Measurements from ENCODE around the gene FBXO31. TPM values are rescaled to one million over a fixed set of nuclear protein-coding genes. Genes with fewer than 3 reads are reported as not detected.

The FBXO31 gene
- total RNA-seq, 6 experiments from 2014 or later, result 23.0 to 30.0 (median 25.1) TPM

DNA sequence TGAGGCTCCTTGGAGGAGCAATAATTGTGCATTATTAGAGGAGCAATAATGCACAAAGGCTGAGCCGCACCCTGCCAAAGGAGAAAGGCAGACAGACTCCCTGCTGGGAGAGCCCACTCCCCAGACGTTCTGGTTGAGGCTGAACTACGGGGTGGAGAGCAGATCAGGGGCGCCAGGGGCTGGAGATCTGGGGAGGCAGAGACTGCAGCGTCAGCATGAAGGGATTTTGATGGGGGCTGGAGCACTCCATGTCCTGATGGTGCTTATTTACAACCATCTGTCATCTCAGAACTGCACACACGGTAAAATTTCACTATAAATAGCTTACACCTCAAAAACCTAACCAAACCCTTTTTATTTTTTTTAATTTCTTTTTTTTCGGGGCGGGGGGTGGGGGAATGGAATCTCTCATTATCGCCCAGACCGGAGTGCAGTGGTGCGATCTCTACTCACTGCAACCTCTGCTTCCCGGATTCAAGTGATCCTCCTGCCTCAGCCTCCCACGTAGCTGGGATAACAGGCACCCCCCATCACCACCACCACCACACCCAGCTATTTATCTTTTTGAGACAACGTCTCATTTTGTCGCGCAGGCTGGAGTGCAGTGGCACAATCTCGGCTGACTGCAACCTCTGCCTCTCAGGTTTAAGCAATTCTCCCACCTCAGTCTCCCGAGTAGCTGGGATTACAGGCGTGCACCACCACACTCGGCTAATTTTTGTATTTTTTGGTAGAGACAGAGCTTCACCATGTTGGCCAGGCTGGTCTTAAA is 62.1 kb downstream of the FBXO31 start:
- H3K27ac Mint-ChIP-seq, result no peak overlapping the region
- DNase-seq, result no peak
- H3K27me3 Mint-ChIP-seq (ENCODE audit: insufficient read depth), result peaks cover 7% of the 10 kb centered on the region
- TF ChIP-seq CTCF (IDR thresholded peaks at IDR 0.05), result no peak
- H3K36me3 Mint-ChIP-seq (ENCODE audit: low read depth), result peaks cover 14% of the 10 kb centered on the region
- peaks cover 29% of the 10 kb centered on the region for H3K4me1 Mint-ChIP-seq (ENCODE audit: low read depth)
- H3K4me3 Mint-ChIP-seq, result no peak overlapping the region
- no peaks in the 10 kb centered on the region for H3K9me3 Mint-ChIP-seq

- H3K4me3 Mint-ChIP-seq, result no peak overlapping the region
- no peaks in the 10 kb centered on the region for H3K9me3 Mint-ChIP-seq
- H3K27ac Mint-ChIP-seq, result no peak overlapping the region
- H3K27me3 Mint-ChIP-seq (ENCODE audit: insufficient read depth), result peaks cover 7% of the 10 kb centered on the region
- peaks cover 29% of the 10 kb centered on the region for H3K4me1 Mint-ChIP-seq (ENCODE audit: low read depth)
- DNase-seq, result no peak
- no peak for TF ChIP-seq CTCF (IDR thresholded peaks at IDR 0.05)
- H3K36me3 Mint-ChIP-seq (ENCODE audit: low read depth), result peaks cover 14% of the 10 kb centered on the region
Observed at GRCh38 chr16:87320510-87321227, 62.9 kb downstream of the FBXO31 start.

GRCh38 chr16:87319997-87320491 is 63.5 kb downstream of the FBXO31 start:
- no peak overlapping the region for H3K4me3 Mint-ChIP-seq
- H3K27ac Mint-ChIP-seq, result no peak overlapping the region
- TF ChIP-seq CTCF (IDR thresholded peaks at IDR 0.05), result no peak
- peaks cover 25% of the 10 kb centered on the region for H3K4me1 Mint-ChIP-seq (ENCODE audit: low read depth)
- DNase-seq, result no peak
- peaks cover 14% of the 10 kb centered on the region for H3K36me3 Mint-ChIP-seq (ENCODE audit: low read depth)
- peaks cover 7% of the 10 kb centered on the region for H3K27me3 Mint-ChIP-seq (ENCODE audit: insufficient read depth)
- H3K9me3 Mint-ChIP-seq, result no peaks in the 10 kb centered on the region

DNA sequence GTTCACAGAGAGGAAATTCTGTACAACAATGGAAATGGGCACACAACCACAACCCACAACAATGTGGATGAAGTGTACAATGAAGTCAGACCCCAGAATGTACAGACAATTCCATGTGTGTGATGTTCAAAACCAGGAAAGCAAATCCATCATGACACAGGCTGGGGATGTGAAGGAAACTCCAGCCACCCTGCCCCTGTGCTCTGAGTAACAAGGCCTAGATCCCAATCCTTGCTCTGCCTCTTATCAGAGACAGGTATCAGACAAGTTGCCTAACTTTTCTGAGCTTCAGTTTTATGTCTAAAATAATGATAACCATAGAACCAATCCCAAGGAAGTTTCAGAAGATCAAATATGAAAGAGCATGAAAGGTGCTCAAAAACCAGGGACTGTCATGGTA is 64.6 kb downstream of the FBXO31 start:
- no peaks in the 10 kb centered on the region for H3K9me3 Mint-ChIP-seq
- peak overlapping the region; percentile 99 for H3K4me3 Mint-ChIP-seq
- H3K4me1 Mint-ChIP-seq (ENCODE audit: low read depth), result peaks cover 25% of the 10 kb centered on the region
- H3K27me3 Mint-ChIP-seq (ENCODE audit: insufficient read depth), result peaks cover 7% of the 10 kb centered on the region
- H3K27ac Mint-ChIP-seq, result peak overlapping the region; percentile 98
- peaks cover 14% of the 10 kb centered on the region for H3K36me3 Mint-ChIP-seq (ENCODE audit: low read depth)
- no peak for TF ChIP-seq CTCF (IDR thresholded peaks at IDR 0.05)
- no peak for DNase-seq

DNA sequence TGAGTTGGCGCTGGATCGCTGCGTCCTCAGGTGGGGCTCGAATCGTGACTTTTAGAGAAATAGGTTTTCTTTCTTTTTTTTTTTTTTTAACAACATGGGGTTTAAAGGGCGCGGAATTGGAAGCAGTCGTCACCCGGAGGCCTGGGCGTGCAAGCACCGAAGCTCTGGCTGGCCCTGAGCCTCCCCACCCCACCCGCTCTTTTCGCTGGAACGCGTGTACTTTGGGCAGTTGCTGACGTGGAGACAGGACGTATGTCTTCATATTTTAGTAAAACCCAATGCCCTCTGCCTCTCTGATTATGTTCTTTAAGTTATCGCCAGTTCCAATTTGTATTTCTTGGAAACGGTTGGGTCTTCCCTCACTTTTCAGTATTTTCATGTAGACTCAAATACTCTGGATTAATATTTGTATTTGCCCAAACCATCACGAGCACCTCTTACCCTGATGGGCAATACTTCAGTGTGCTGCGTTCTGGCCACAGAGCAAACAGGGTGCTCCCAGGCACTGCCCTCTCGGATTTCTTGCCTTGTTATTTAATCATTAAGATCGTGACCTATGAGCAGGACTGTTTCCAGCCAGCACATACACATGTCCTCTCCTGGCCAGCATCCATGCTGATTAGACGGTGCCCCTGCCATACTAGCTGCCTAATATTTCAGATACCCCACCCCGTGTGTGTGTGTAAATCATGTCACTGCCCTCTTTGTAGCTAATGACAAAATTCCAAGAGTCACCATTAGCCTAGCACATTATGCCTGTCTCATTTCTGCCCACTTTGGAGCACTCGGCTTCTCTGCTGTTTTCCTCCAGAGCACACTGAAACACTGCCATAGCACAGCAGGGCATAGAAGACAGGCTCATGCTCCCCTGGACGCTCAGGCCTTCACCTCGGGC is 65.6 kb downstream of the FBXO31 start:
- no peak for TF ChIP-seq CTCF (IDR thresholded peaks at IDR 0.05)
- Mint-ChIP-seq H3K4me3 (peak overlapping the region; percentile 99), H3K4me1 (ENCODE audit: low read depth) (peaks cover 25% of the 10 kb centered on the region), H3K36me3 (ENCODE audit: low read depth) (peaks cover 14% of the 10 kb centered on the region), H3K27me3 (ENCODE audit: insufficient read depth) (peaks cover 7% of the 10 kb centered on the region), H3K9me3 (no peaks in the 10 kb centered on the region), H3K27ac (peak overlapping the region; percentile 98)
- peak; percentile 46 for DNase-seq
